Cardiac muscle cell (in vitro differentiated cells and primary cell): Measurements from ENCODE around the gene DDX5. TPM values are rescaled to one million over a fixed set of nuclear protein-coding genes. Genes with fewer than 3 reads are reported as not detected.
A peak's percentile ranks its signal among the peaks of the same experiment; 100 is the strongest.

ENCODE experiments used
- DNase-seq, 2 donors: peaks; one replicate each; pipeline versions ENCODE4 v3.0.0 to v3.0.0-alpha.2; 2010 to 2017; ENCODE audit warnings: low read depth in 1 of 2, low spot score in 1 of 2
- H3K27ac ChIP-seq: fragments of 200-600 bp; sonication (generic); 2 replicates; pipeline ENCODE4 v1.5.1; 2016
- H3K27me3 ChIP-seq: fragments of 200-600 bp; sonication (generic); 2 replicates; pipeline ENCODE4 v1.6.0; 2016; ENCODE audit warnings: control low read depth
- H3K36me3 ChIP-seq: fragments of 200-600 bp; sonication (generic); 2 replicates; pipeline ENCODE4 v1.5.1; 2016; ENCODE audit warnings: control low read depth
- H3K4me1 ChIP-seq: fragments of 200-600 bp; sonication (generic); 2 replicates; pipeline ENCODE4 v1.8.1; 2017; ENCODE audit warnings: low read depth, mild to moderate bottlenecking, mixed run types
- H3K4me3 ChIP-seq: fragments of 200-600 bp; sonication (generic); 2 replicates; pipeline ENCODE4 v1.5.1; 2016; ENCODE audit warnings: mild to moderate bottlenecking
- H3K9me3 ChIP-seq: fragments of 200-600 bp; sonication (generic); 2 replicates; pipeline ENCODE4 v1.5.1; 2017; ENCODE audit warnings: low read depth, mild to moderate bottlenecking, control low read depth
- CTCF ChIP-seq: IDR thresholded peaks from 2 replicates; pipeline ENCODE4 v1.5.1; 2012; ENCODE audit warnings: low read depth, mild to moderate bottlenecking, low read length
- polyA plus RNA-seq: library from polyadenylated mRNA; unstranded; fragments of >200 nt; fragmentation: Nextera tagmentation; extraction: Ambion mirVana; gene quantifications from 2 replicates; pipeline ENCODE4 v1.2.1, GENCODE V29; 2016
- total RNA-seq: library from RNA; depleted of rRNA; stranded (reverse); fragments of >200 nt; gene quantifications from 2 replicates; pipeline ENCODE4 v1.2.3, GENCODE V29; 2016

DDX5 gene
- total and polyA plus RNA-seq, 2 experiments from 2014 or later, result 639 to 1,000 TPM

DNA sequence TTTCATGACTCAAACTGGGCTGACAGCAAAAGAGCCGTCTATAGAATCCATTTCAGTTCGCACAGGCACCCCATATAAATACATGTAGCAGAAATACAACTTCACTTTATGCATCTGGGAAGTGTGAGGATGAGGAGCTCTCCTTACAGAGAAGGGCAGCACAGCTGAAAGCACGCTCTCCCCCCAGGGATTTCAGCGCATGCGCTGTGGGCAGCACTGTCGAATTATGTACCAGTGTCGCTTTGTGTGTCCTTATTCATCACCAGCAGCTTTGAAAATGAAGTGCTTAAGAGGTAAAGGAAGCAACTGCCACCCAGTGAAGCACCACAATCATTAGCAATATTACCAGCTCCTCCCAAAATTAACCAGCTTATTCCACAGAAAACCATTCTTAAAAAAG, 40.6 kb upstream of the DDX5 start:
- H3K9me3 ChIP-seq, result no peaks in the 10 kb centered on the region
- no peak overlapping the region for H3K4me3 ChIP-seq
- H3K27ac ChIP-seq, result peak overlapping the region; percentile 59
- no peaks in the 10 kb centered on the region for H3K27me3 ChIP-seq
- no peak for DNase-seq
- H3K36me3 ChIP-seq, result peaks cover 28% of the 10 kb centered on the region
- H3K4me1 ChIP-seq, result peaks cover 8% of the 10 kb centered on the region
- no peak for TF ChIP-seq CTCF

DNA sequence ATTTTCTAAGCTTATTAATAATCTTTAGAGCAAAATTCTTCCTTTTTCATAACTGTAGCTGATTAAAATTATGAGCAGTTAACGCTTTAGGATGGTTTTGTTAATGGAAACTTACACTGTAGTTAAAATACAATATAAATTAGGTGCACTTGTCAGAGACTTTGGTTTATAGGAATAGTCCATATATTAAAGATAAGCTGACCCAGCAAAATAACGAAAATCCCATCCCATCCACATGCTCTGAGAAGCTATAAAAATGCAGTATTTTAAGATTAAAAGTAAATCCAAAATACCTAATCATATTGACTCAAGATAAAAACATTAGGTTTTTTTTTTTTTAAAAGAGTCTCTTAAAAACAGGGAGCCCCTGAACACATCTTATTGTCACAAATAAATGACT, 38.7 kb upstream of the DDX5 start:
- no peak for DNase-seq
- H3K4me1 ChIP-seq, result peaks cover 8% of the 10 kb centered on the region
- H3K27ac ChIP-seq, result no peak overlapping the region
- H3K36me3 ChIP-seq, result peaks cover 23% of the 10 kb centered on the region
- no peaks in the 10 kb centered on the region for H3K9me3 ChIP-seq
- H3K27me3 ChIP-seq, result no peaks in the 10 kb centered on the region
- H3K4me3 ChIP-seq, result no peak overlapping the region
- TF ChIP-seq CTCF, result no peak

DNA sequence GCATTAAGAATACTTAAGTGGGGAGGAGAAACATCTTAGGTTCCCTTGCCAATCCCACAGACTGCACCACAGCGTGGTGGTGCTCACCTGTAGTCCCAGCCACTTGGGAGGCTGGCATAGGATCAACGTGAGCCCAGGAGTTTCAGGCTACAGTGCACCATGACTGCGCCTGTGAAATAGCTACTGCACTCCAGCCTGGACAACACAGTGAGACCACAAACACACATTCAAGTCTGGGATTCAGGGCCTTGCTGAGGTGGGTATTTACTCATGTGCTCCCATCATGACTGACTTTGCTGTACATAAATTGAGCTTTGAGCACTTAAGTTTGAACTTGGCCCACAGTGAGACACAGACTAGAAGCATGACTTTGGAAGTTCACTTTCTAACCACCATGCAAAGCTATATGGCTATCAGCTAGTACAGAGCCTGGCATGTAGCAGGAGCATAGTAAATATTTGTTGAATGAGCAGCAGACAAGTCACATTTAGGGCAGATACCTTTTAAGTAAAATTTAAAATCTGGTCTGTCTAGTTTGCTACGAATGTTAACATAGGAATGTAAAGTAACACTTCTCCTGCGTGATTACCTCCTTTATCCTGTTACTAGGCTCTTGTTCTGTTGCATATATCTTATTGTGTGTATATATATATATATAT, 34.2 kb upstream of the DDX5 start:
- no peaks in the 10 kb centered on the region for H3K4me1 ChIP-seq
- TF ChIP-seq CTCF, result no peak
- H3K4me3 ChIP-seq, result no peak overlapping the region
- H3K27ac ChIP-seq, result no peak overlapping the region
- no peaks in the 10 kb centered on the region for H3K27me3 ChIP-seq
- DNase-seq, result no peak
- no peaks in the 10 kb centered on the region for H3K9me3 ChIP-seq
- H3K36me3 ChIP-seq, result peaks cover 46% of the 10 kb centered on the region

GRCh38 chr17:64538508-64539130, 32.5 kb upstream of the DDX5 start:
- H3K36me3 ChIP-seq, result peaks cover 52% of the 10 kb centered on the region
- no peak overlapping the region for H3K4me3 ChIP-seq
- DNase-seq, result no peak
- peak overlapping the region; percentile 39 for H3K27ac ChIP-seq
- H3K27me3 ChIP-seq, result no peaks in the 10 kb centered on the region
- no peaks in the 10 kb centered on the region for H3K9me3 ChIP-seq
- H3K4me1 ChIP-seq, result no peaks in the 10 kb centered on the region
- TF ChIP-seq CTCF, result no peak

- Histone ChIP-seq H3K4me1 (no peaks in the 10 kb centered on the region), H3K9me3 (no peaks in the 10 kb centered on the region), H3K4me3 (no peak overlapping the region), H3K27me3 (no peaks in the 10 kb centered on the region), H3K36me3 (peaks cover 63% of the 10 kb centered on the region), H3K27ac (no peak overlapping the region)
- DNase-seq, result peak in 1 of 2 donors; percentile 16
- TF ChIP-seq CTCF, result no peak
Observed at GRCh38 chr17:64537488-64537887, 31.4 kb upstream of the DDX5 start.
